GM18909 (cell line): ENCODE results near the gene EFCAB10.
"Not testable (repeated sequence)": the region's sequence is repeated elsewhere in the genome, so short reads cannot be mapped to it uniquely, and the experiment has no call there.

Source experiments
- ATAC-seq: cut with Tn5 transposase; IDR thresholded peaks from one replicate; pipeline ENCODE4 v1.9.1; 2021; ENCODE audit warnings: mild to moderate bottlenecking; ENCODE audit not compliant: unreplicated experiment, poor library complexity

The EFCAB10 gene

DNA sequence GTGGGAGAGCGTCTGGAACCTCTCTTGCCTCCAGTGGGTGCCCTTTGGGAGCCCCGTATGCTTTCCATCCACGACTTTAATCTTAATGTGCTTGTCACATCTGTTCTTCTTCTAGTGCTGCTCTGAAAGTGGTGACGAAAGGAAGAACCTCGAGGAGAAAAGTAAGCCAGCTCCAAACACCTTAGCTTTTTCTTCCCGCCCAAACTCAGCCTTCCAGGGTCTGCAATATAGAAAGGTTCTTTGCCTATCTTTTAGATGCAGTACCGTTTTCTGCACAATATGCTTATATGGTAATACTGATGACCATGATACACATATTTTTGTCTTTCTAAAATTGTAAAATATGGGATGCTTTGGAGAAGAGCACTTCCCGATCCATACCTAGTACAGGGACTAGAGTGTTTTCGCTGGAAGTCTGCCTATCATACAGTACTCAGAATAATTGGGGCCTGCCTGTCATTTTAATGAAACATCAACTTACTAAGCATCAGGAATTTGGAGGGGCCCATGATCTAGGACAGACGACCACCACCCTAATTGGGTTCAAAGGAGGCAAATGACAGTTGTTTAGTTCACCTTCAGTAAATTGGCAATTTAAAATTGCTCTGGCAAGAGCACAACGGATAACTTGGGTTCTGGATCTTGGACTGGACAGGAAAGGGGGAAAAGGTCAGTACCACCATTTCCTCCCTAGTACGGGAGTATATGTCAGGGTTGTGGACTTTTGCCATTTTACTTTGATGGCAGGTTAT, 48.4 kb downstream of the EFCAB10 start:
- ATAC-seq = no peak

DNA sequence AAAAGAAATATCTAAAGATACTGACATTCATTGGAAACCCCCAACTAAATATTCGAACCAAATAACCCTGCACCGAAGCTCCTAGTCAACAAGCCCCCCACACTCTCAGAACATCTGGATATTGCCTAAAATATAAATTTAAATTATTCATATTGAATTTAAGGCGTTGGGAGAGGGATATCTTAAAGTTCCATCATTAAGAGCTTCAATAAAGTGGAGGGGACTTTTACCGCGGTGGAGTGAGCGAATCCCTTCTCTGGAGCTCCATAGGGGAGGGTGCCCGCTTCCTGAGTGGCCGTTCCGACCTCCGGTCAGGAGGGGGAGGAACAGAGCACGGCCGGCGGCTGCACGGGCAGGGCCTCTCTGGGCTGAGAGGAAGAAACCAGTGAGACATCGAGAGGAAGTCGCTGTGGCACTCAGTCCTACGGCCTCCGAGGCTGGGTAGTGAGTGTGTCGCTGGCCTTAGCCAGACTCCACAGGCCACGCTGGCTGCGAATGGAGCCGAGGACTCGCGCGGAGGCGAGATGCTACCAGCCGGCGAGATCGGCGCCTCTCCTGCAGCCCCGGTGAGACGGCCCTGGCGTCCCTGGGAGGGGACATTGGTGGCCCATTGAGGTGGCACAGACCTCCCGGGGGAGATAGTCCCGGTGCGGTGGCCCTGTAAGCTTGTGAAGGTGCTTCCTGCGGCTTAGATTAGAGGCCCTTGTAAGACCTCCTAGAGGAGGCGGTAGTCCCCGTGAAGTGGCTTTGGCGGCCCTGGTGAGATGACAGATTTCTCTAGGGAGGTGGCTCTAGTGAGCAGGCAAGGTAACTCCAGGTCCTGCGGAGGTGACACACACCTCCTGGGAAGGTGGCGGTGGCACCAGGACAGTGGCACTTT, 49.3 kb downstream of the EFCAB10 start, which contains the start of gene RINT1:
Gene RINT1 (plus strand): TSS at position 410 of the 880 bp plus-strand sequence. CDS start 115 bp downstream, at position 525.
- peak; percentile 96 for ATAC-seq

DNA sequence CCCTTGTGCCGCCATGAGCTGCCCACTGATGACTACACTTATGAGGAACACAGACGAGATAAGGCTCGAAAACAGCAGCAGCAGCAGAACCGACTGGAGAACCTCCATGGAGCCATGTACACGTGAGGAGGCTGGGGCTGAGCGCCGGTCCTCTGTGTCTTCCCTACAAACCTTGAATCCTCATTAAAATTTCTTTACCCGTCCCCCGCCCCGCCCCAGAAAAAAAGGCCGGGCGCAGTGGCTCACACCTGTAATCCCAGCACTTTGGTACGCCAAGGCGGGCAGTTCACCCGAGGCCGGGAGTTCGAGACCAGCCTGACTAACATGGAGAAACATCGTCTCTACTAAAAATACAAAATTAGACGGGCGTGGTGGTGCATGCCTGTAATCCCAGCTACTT, 50.7 kb downstream of the EFCAB10 start:
- ATAC-seq = no peak

DNA sequence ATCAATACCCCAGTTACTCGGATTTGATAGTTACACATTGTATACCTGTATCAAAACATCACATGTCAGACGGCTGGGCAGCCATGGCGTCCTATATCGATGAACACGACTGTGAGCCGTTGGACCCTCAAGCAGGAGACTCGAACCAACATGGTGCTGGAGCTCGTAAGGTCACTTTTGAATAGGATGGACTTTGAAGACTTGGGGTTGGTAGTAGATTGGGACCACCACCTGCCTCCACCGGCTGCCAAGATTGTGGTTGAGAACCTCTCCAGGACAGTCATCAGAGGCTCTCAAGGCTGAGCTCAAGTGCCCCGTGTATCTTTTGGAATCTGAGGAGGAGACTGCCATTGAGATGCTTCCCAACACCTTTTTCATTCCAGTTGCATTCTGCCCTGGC, 51.2 kb downstream of the EFCAB10 start:
- no peak for ATAC-seq

DNA sequence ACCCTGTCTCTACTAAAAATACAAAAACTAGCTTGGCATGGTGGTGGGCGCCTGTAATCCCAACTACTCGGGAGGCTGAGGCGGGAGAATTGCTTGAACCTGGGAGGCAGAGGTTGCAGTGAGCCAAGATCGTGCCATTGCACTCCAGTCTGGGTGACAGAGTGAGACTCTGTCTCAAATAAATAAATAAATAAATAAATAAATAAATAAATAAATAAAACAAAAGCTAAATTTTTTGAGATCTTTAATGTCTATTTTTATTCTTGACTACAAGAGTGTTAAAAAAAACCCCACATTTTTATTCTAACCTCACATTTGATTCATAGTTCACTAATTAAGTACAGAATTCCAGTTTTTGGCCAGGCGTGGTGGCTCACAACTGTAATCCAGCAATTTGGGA, 53.6 kb downstream of the EFCAB10 start:
- ATAC-seq = not testable (repeated sequence)

DNA sequence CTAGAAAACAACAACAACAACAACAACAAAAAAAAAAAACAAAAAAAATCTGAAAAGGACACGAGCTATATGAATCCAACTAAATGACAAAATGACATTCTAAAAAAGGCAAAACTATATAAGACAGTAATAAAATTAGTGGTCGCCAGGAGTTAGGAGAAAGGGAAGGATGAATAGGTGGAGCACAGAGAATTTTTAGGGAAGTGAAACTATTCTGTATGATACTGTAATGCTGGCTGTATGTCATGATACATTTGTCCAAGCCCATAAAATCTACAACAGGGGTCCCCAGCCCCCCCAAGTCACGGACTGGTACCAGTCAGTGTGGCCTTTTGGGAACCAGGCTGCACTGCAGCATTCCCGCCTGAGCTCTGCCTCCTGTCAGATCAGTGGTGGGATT, 56.5 kb downstream of the EFCAB10 start:
- ATAC-seq = no peak

DNA sequence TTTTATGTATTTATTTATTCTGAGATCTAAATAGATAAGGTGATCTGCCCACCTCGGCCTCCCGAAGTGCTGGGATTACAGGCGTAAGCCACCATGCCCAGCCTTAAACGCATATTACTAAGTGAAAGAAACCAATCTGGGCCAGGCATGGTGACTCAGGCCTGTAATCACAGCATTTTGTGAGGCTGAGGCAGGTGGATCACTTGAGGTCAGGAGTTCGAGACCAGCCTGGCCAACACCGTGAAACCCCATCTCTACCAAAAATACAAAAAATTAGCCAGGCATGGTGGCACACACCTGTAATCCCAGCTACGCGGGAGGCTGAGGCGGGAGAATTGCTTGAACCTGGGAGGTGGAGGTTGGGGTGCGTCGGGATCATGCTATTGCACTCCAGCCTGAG, 56.9 kb downstream of the EFCAB10 start:
- not testable (repeated sequence) for ATAC-seq

DNA sequence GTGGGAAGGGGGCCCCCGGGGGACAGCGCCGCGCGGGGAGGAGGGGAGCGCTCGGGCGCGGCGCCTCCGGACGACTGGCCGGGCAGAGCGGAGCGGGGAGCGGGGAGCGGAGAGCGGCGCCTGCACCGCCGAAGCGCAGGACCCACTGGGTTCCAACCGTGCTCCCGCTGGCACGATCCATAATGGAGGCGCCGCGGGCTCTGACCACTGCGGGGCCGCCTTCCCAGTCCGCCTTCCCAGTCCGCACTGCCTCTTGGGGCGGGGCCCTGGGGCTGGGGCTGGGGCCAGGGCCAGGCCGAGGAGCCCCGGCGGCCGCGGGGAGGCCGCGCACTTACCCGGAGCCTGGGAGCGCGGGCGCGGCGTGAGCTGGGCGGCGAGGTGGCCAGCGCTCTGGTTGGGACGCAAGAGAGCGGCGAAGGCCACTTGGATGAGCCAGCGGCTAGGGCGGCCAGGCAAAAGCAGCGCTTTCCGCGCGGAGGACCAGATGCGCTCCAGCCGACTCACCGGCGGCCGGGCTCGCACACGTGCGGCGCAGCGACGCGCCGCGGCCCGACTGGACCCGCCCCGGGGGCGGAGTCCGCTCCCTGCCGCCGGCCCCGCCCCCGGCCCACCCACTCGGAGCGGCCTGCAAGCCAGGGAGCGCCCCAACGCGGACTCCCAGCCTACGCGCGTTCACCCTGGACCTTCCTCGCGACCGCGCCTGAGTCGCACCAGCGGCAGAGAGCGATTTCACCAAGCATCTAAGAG, 59.4 kb downstream of the EFCAB10 start, which contains the start of gene PUS7:
Gene PUS7 (minus strand): TSS at position 555 of the 747 bp plus-strand sequence. CDS start 13,759 bp downstream, outside the sequence.
- ATAC-seq = peak; percentile 87

DNA sequence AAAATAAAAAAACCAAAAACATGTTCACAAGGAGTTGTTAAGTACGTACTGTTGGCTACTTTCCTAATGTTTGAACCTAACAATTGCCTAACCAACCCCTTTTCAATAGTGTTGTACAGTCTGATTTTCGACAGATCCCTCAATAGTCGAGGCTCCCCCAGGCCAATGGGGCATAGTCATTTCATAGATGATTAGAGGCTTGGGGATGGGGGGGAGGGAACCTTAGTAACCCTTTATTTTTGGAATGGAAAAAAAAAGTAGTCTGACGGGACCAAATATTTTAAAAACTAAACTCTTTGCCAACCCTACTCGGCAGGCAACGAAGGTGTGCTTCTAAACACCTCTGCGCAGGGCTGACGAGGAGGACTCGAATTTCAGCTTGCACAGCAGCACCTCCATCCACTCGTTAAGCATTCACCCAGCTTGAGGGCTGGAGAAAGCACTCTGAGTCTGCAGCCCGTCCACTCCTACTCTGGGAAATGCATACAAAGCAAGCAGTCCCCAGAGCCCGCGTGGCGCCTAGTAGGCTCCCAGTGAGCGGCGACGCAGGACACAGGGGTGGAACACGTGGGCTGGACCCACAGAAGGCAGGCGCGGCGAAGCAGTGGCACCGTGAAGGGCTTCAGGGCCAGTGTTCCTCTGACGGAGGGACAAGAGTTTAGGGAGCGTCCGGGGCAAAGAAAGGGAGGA, 60.1 kb downstream of the EFCAB10 start:
- peak; percentile 40 for ATAC-seq

DNA sequence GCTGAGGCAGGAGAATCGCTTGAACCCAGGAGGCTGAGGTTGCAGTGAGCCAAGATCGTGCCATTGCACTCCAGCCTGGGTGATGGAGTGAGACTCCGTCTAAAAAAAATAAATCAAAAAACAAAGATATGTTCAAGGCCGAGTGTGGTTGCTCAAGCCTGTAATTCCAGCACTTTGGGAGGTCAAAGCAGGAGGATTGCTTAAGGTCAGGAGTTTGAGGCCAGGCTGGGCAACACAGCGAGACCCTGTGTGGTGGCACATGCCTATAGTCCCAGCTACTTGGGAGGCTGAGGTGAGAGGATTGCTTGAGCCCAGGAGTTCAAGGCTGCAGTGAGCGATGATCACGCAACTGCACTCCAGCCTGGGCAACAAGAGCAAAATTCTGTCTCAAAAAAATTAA, 60.7 kb downstream of the EFCAB10 start:
- not testable (repeated sequence) for ATAC-seq

DNA sequence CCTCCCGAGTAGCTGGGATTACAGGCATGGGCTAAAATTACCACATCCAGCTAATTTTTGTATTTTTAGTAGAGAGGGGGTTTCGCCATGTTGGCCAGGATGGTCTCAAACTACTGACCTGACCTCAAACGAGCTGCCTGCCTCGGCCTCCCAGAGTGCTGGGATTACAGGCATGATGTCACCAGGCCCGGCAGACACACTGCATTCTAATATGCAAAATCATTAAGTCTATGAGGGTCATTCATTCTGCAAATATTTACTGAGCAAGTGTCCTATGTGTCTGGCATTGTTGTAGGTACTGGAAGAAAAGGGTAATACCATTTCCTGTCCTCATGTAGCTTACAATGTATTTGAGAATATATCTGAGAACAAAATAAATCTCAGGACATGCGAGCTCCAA, 61.9 kb downstream of the EFCAB10 start:
- no peak for ATAC-seq

DNA sequence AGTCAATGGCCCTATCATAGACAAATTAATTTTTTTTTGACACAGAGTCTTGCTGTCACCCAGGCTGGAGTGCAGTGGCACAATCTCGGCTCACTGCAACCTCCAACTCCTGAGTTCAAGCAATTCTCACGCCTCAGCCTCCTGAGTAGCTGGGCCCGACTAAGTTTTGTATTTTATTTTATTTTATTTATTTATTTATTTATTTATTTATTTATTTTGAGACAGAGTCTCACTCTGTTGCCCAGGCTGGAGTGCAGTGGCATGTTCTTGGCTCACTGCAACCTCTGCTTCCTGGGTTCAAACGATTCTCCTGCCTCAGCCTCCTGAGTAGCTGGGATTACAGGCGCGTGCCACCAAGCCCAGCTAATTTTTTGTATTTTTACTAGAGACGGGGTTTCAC, 65.7 kb downstream of the EFCAB10 start:
- ATAC-seq = not testable (repeated sequence)
